GM19035 (cell line): Measurements from ENCODE around the gene SLC10A7.

Experiments used
- ATAC-seq: cut with Tn5 transposase; IDR thresholded peaks from one replicate; pipeline ENCODE4 v1.9.1; 2021; ENCODE audit not compliant: unreplicated experiment

The SLC10A7 gene

DNA sequence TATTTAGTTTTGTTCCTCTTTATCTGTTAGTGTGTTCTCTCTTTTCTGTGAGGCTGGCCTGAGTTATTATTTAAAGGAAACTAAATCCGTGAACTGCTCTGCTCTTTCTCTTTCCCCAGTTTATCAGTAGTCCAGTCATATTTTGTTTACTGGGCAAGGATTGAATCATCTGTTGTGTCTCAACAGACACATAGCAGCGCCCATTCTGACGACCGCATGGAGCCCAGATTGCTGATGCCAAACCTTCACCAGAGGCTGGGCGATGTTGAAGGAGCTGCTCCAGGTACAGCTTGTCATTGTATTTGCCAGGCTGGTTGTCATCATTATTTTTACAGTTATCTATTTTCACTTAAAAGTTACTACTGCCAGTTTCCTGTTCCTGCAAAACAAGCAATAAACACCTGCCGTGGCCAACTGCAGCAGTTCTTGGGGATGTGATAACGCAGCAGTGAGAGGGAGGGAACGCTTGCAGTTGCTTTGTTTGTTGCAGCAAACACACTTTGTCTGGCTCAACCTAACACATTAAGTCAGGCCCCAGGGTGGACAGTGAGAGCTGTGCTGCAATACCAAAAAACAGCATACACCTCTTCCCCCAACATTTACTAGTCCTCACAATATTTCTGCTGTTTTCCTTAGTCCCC lies 297.3 kb downstream of the SLC10A7 start:
- no peak for ATAC-seq

DNA sequence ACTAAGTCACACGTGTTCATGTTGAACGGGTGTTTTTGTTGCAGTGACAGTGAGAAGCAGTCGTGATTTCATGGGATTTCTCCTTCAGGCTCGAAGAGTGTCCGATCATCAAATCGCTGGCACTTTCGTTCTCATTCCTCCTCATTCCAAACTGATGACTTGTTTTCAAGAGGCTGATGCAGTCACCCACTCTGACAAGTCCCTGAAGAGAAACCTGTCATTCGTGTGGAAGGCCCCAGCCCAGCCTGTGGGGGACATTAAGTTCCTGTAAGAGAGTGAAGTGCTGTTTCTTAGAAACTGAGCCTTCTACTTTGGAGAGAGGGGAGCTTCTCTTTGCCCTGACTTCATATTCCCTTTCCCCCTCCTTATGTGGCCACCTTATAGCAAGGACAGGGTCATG lies 299.4 kb downstream of the SLC10A7 start:
- no peak for ATAC-seq

DNA sequence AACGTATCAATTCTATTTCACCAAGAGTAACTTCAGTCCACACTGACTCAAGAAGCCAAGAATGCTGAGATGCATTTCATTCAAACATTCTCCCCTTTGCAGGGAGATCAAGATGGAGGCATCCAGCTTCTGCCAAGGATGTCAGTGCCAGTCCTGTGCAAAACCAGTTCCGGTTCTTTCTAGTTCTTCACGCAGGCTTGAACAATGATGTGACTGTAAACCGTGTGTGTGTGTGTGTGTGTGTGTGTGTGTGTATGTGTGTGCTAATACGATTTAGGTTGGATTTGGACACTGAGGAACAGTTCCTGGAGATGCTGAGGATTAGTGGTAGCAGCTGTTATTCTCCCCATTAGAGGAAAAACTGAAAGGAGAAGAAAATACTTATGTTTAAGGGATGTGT lies 307.5 kb downstream of the SLC10A7 start, which contains the start of gene REELD1:
Gene REELD1, plus strand, starts transcription at position 301 of the 400 bp plus-strand sequence. CDS start 2,415 bp downstream, outside the sequence.
- ATAC-seq: no peak

DNA sequence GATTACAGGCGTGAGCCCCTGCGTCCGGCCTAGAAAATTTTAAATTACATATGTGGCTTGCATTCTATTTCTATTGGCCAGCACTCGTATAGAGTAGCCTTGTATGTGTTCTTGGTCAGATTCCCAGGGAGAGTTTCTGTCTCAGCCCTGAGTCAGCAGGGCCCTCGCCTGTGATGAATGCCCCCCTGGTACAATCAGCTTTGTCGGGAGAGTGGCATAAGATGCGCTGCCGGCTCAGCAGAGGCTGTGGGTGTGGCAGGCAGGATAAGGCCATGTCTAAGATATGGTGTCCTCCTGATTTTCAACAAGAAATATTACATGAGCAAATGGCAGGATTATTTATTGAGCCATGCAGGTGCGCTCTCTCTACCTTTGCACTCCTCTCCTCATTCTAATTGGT lies 309.0 kb downstream of the SLC10A7 start:
- ATAC-seq: no peak

DNA sequence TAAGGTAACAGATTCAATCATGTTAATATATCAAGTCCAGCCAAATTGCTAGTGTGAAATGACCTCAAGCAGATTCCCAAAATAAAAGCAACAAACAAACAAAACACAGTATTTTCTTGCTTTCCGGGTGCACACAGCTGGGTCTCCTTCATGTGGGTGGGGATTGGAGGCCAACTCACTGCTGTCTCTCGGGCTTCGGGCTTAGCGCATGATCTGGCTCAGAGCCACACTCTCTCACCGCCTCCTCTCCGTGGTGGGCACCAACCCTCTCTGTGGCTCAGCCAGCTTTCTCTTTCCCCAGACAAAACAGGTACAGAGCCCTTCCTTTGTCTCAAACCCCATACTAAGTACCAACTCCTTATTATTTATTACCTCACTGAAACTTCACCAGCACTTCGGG lies 310.3 kb downstream of the SLC10A7 start:
- no peak for ATAC-seq

DNA sequence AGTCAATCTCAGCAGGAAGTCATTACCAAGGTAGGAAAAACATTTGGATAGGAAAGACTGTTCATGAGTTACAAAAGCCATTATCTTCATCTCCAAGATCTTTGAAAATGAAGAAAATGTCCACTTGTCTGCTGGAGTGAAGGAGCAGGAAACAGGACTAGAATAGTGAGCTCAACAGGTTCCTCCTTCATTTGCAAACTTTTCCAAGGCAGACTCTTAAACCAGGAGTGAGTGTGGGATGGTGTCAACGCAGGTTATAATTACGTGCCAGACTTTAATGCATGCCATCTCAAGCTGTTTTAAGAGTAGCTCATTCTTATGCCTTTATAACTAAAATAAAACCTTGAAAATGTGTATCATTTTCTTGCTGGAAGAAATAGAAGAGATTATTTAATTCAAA lies 310.9 kb downstream of the SLC10A7 start:
- ATAC-seq: no peak

DNA sequence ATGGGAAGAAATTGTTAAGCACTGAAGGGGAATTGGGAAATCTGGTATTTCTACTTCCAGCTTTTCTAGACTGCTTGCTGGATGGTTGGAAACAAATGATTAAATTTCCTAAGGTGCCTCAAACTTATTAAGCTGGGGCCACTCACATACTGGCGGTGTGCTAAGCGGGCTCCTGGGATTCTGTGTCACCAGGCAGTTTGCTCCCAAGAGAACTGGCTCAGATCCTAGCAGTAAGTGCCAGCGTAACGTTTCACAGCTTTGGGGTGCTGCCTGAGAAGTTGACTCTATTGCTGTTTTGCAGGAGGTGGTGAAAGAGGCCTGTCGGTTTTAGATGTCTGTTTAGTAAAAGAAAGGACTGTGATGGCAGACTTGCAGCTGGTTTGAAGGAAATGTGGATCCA lies 314.3 kb downstream of the SLC10A7 start:
- ATAC-seq: no peak
